GM19397 (cell line): ENCODE data around the gene CAPN1.

Experiments
- ATAC-seq: cut with Tn5 transposase; IDR thresholded peaks from one replicate; pipeline ENCODE4 v1.9.1; 2021; ENCODE audit warnings: mild to moderate bottlenecking, moderate library complexity; ENCODE audit not compliant: unreplicated experiment

The CAPN1 gene

GRCh38 chr11:65258988-65259387 is 77.3 kb downstream of the CAPN1 start:
- ATAC-seq: no peak

- ATAC-seq: no peak
These were observed 78.6 kb downstream of the CAPN1 start for GRCh38 chr11:65260302-65260701.

DNA sequence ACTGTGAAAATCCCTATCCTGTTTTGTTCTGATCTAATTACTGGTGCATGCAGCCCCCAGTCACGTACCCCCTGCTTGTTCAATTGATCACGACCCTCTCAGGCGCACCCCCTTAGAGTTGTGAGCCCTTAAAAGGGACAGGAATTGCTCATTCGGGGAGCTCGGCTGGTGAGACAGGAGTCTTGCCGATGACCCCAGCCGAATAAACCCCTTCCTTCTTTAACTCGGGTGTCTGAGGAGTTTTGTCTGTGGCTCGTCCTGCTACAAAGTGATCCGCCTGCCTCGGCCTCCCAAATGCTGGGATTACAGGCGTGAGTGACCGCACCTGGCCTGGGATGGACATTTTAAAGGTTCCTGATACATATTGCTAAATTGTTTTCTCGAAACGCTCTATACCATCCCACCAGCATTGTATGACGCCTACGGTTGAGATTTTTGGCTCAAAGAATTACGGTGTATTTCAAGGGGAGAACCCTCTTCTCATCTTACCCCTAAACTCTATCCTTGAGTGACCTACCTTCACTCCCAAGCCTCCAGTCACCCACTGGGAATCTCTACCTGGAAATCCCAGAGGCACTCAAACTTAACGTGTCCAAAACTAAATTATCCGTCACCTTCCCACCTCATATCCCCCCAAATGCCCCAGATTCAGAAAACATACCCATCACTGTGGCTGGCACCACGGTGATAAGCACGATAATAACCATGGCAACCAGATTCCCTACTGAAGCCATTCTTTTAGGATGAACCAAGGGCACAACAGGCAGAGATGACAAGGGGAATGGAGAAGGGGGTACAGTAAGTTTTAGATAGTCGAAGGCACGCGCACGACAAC is 79.2 kb downstream of the CAPN1 start:
- no peak for ATAC-seq
